DMS153 (cell line): Measurements from ENCODE around the gene DNAI7.
A peak's percentile ranks its signal among the peaks of the same experiment; 100 is the strongest.

ENCODE experiments used
- DNase-seq: peaks from one replicate; lab custom pipeline; 2025; lab: John Stamatoyannopoulos, UW

DNAI7 gene

DNA sequence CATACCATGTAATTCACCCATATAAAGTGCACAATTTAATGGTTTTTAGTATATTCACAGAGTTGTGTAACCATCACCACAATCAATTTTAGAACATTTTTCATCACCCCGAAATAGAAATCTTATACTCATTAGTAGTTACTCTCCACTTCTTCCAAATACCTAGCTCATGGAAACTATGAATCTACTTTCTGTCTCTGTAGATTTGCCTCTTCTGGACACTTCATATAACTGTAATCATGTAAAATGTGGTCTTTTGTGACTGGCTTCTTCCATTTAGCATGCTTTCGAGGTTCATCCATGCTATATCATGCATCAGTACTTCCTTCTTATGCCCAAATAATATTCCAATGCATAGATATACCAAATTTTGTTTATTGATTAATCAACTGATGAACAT is 10.8 kb downstream of the DNAI7 start:
- DNase-seq = no peak

DNA sequence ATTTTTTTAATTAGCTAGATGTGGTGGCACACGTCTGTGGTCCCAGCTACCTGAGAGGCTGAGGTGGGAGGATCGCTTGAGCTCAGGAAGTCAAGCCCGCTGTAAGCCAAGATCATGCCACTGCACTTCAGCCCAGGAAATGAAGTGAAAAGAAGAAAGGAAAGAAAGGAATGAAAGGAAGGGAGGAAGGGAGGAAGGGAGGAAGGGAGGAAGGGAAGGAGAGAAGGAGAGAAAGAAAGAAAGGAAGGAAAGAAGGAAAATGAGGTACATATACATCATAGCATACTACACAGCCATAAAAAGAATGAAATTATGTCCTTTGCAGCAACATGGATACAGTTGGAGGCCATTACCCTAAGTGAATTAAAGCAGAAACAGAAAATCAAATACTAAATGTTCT is 12.2 kb downstream of the DNAI7 start:
- DNase-seq = no peak

DNA sequence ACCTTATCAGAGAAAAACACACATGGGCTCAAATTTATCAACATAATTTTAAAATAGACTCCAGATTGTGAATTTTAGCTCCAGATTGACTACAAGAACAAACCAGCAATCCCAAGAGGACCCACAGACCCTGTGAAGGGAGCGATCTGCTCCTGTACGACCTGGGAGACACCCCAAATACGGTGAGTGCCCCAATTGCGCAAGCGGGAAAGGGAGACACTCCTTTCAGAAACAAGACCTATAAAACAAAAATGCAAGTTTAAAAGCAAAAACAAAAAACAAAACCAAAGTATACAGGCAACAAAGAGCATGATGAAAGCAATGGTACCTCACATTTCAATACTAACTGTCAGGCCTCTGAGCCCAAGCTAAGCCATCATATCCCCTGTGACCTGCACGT is 32.1 kb downstream of the DNAI7 start:
- no peak for DNase-seq

DNA sequence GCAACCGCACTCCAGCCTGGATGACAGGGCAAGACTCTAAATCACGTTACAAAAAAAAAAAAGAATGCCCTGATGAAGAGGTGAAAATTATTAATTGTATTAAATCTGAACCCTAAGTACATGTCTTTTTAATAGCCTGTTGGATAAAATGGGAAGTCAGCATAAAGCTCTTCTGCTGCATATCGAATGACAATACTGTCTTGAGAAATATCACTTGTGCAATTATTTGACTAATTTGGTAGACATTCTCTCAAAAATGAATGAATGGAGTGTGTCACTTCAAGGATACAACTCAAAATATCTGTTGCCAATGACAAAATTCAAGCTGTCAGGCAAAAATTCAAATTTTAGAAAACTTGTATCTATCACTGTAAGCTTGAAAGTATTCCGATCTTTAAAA is 38.9 kb downstream of the DNAI7 start:
- DNase-seq = no peak

DNA sequence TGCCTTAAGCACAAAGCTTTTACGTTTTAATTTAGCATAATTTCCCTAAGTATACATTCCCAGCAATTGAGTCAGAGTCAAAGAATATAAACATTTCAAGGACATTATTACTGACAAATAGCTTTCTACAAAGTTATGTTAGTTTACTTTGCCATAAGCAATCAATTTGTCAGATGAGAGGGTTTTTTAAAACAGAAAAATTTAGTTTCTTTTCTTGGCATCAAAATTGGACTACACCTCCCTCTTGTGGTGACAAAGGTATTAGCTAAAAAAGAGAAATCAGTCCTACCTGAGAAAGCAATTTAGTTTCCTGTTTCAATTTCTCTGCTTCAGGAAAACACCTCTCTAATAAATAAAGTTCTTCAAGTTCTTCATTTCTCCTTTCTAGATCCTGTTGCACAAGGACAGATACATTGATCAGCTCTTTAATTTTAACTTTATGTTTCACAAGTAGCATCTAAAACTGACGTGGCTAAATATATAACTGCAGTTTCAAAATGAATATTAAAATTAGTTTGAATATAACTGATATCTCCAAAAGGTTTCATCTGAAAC is 39.9 kb downstream of the DNAI7 start:
- peak; percentile 15 for DNase-seq

DNA sequence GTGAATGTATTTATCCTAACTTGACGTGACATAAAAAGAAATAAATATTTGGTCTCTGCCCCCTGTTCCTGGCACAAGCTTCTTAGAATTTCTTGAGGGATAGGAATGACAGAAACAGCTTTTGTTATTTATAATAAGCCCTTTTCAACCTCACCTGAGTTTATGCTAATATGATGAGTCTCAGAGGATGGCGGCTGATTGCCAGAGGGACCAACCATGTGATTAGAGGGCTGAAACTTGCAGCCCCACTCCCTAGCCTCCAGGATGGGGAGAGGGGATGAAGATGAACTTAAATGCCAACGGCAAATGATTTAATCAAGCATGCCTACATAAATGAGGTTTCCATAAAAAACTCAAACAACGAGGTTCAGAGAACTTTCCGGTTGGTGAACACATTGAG is 42.9 kb downstream of the DNAI7 start:
- no peak for DNase-seq

DNA sequence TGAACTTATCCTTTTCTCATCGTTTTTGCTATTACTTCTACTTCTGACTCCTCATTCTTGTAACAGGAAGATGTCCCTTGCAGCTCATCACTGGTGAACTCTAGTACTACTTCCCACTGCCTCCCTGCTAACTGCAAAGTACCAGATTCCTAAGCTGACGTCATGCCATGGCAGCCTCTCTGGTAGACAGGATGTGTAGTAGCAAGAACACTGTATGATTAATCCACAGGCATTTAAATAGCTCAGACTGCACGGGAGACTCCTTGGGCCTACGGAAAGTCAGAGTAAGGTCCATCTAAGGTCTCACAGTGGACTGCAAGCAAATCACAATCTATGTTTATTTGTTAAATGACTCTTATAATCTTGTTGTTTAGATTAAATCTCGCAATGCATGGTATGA is 43.5 kb downstream of the DNAI7 start:
- no peak for DNase-seq

DNA sequence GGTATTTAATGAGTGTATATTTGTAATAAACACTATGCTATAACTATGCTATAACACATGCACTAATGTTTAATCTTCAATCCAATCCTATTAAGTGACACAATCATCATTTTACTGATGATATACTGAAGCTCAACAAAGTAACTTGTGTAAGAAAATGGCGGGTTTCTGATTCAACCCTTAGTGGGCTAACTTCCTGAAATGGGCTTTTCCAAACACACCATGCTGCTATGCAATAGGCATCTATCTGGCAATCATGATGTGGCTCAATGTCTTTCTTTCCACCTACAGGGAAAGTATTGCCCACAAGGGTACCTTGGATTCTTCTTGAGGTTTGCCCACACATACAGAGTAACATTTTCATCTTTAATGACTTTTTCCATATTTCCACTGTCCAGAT is 48.3 kb downstream of the DNAI7 start:
- DNase-seq = no peak

DNA sequence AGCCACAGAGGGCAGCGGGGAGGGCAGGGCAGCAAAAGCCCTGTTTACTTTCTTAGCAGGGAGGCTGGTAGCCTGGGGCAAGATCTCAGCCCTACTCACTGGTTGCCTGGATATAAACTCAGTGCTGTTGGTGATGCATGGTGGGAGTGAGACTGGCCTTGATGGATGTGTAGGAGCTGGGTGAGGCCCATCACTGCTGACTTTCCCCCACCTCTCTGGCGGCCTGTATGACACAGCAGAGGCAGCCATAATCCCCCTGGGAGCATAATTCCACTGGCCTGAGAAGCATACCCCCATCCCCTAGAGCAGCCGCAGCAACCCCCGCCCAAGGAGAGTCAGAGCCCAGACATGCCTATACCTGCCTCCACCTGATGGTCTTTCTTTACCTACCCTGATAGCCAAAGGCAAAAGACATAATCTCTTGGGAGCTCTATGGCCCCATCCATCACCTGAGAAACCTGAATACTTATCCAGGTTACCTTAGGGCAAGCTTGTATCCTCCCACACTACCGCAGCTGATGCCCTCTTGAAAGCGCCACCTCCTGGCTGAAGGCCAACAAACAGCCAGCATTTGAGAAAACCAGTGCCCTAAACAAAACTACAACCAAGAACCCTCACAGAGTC is 59.3 kb downstream of the DNAI7 start:
- DNase-seq = no peak

DNA sequence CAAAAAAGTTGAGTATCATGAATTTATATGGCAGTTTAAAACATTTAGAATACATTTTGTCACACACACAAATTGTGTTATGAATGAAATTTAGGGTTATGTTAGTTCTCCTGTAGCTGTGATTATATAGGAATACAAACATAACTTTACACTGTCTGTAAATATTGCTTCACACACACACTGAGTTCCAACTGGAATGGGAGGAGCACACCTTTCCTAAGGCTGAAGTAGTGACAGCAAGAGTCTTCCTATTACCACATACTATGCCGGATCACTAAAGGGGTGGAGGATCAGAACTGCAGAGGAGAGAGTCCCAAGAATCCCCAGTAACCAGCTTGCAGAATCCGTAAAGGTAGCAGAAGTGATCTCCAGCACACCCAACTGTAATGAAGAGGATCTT is 63.7 kb downstream of the DNAI7 start:
- DNase-seq = no peak

DNA sequence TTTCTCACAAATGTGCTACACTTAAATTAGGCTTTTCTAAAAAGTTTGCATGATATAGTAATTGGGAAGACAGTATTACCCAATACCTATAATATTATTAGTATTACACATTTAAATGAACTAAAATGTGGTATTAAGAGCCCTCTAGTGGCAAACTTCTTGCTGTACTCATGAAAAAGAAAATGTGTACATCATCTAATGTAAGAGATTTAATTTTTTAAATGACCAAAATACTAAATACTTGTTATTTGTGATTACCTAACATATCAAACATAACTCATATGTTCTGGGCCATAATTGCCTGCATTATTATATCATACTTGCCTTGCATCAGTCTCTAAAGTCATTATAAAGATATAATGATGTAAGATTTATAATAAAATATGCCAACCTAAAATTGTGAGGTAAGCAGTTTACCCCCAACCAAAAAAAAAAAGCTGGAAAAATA is 64.2 kb downstream of the DNAI7 start:
- DNase-seq = no peak

DNA sequence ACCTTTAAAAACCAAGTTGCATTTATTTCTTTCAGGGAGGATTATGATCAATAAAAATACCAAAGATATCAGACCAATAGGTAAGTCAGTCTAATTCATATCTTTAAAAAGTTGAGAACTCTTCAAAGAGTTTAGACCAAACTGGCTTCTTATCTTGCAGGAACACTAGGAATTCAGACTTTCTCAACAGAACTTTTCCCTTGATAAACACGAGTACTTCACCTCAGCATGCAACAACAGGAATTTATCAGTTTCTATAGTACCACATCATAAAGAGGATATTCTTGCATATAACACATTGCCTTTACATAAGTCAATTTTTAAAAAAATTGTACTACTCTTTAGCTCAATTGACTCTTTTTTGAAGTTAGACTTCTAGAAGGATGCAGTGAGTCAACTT is 68.2 kb downstream of the DNAI7 start:
- no peak for DNase-seq

DNA sequence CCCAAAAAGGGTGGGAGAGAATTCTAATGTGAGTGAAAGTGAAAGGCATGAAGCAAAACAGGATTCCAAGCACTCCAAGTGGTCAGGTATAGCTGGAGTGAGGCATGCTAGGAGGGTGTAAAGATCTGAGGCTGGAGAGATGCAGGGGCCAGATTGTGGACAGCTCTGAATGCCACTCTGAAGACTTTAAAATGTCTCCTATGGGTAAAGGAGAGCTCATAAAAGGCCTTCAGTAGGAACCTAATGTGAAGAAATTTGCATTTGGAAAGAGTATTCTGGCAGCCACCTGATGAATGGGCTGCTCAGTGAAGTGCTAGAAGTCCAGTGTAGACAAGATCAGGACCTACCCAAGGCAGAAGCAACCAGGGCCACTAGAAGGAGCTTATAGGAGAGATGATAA is 68.9 kb downstream of the DNAI7 start:
- DNase-seq = no peak

DNA sequence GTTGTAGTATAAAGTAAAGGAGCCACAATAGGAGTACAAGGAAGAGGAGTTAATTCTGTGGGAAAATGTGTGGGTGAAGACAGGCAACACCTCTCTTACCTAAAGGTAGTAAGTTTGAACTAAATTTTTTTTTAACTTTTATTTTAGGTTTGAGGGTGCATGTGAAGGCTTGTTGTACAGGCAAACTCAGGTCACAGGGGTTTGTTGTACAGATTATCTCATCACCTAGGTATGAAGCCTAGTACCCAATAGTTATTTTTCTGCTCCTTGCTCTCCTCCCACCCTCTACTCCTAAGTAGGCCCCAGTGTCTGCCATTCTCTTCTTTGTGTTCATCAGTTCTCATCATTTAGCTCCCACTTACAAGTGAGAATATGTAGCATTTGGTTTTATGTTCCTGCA is 70.5 kb downstream of the DNAI7 start:
- no peak for DNase-seq

DNA sequence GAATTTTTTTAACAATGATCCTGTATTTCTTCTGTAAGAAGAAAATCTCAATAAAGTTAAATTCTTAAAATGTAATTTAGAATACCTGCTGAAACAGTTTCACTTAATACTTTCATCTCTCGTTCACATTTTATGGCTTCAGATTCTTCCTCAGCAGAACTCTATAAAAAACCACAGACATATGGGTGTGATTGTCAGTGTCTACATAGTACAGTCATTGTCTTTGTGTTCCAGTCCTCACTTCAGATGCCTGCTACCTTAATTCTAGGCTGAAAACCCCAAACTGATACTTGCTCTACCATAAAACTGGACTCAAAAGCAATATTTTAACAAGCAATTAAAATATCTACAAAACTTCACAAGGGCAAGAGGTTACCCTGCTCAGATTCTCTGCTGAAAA is 71.8 kb downstream of the DNAI7 start:
- DNase-seq = no peak

DNA sequence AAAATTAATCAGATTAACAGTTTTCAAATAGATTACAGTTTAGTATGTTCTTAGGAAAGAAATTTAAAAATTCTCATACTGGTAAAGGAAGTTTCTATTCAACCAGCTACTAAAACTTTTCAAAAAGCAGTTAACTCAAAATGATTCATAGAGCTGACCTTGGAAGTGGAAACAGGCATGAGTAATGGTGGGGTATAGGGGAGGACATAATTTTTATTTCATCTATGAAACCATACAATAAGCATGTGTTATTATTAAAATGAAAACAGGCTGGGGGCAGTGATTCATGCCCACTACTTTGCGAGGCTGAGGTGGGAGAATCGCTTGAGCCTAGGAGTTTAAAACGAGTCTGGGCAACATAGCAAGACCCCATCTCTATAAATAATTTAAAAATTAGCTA is 73.0 kb downstream of the DNAI7 start:
- no peak for DNase-seq

DNA sequence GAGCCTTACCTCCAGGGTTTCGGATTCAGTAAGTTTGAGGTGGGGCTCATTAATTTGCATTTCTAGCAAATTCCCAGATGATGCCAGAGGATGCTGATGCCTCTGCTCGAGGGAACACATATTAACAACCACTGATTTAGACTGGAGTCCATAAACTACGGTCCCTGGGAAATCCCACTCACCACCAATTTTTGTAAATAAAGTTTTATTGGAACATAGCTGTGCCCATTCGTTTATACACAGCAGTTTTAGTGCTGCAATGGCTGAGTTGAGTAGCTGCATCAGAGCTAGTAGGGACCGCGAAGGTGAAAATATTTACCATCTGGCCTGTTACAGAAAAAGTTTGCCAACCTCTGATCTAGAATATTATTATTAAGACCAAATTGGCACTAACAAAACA is 73.8 kb downstream of the DNAI7 start:
- DNase-seq = no peak

DNA sequence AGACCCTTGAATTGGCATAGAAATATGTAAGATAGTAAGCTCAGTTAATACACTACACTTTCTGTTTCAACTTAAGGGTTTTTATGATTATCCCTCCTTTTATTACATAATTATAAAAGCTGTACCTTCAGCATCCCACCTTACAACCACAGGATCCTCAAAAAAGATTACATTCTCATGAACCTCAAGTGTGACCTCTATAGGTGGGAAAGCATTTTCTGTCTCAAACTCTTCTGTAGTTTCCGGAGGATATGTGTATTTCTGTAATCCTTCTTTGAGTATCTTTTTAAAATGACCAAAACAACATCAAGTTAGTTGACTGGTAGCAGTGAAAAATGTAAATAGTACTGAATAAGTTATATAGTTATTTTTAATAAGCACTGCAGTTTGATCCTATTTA is 75.9 kb downstream of the DNAI7 start:
- DNase-seq = no peak

DNA sequence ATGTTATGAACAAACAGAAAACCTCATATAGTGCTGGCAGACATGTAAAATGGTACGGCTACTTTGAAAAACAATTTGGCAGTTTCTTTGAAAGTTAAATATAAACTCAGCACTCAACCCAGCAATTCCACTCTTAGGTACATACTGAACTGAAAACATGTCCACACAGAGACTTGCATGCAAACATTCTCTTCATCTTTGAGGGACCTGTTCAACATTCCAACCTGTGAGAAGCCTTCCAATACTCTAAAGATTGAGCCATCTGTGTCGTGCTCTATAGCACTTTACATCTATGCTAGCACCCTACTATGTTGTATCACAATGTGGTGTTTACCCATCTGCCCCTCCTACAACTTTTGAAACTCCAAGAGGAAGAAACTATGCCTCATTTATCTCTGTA is 79.3 kb downstream of the DNAI7 start:
- no peak for DNase-seq

DNA sequence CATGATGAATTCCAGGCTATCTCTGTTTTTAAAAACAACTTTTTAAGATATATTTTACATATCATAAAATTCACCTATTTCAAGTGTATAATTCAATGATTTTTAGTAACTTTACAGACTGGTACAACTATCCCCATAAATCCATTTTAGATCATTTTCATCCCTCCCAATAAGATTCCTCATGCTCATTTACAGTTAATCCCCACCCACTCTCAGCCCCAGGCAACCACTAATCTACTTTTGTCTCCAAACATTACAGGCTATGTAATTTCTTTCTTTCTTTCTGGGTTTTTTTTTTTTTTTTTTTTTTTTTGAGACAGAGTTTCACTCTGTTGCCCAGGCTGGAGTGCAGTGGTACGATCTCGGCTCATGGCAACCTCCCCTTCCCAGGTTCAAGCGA is 81.3 kb downstream of the DNAI7 start:
- DNase-seq = no peak

DNA sequence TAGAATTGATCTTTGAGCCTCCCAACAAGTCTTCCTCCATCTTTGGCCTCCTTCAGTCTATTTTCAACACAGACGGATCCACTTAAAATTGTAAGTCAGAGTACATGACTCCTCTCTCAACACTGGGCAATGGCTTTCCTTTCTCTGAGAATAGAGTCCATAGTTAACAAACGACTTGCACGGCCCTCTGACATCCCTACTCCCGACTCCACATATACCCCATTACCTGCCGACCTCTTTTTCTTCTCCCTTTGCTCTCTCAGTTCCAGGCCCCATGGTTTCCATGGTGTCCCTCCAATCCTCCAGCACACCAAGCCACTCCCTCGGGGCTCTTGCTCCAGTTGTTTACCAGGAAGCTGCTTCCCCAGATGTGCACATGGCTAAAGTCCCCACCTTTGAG is 84.7 kb downstream of the DNAI7 start:
- no peak for DNase-seq

DNA sequence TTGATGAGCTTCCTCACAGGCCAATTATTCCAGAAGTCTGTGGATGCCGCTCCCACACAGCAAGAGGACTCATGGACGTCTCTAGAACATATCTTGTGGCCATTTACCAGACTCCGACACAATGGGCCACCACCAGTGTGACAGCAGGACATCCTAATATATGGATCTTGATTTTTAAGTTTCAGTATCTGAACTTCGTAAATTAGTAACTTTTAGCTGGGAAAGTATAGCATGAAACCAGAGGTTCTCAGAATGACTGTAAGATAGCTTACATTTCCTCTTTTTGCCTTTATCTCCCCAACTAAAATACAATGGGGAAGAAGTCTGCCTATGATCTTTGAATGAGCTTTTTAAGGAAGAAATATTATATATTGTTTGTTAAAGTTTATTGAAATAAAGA is 87.0 kb downstream of the DNAI7 start:
- no peak for DNase-seq

DNA sequence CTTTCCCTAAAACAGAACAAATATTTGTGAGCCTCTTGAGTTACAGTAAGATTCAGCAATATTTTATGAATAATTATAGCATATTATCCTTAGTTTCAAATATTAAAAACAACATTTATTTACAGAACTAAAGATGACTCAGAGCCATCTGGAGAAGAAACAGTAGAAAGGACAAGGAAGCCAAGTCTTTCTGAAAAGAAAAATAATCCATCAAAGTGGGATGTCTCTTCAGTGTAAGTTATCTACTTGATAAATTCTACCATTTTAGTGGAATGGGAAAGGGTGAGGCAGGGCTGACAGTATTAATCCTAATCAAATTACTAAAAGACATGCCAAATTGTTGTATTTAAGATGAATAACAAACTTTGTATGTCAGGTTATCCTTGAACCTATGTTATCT is 88.1 kb downstream of the DNAI7 start:
- no peak for DNase-seq

DNA sequence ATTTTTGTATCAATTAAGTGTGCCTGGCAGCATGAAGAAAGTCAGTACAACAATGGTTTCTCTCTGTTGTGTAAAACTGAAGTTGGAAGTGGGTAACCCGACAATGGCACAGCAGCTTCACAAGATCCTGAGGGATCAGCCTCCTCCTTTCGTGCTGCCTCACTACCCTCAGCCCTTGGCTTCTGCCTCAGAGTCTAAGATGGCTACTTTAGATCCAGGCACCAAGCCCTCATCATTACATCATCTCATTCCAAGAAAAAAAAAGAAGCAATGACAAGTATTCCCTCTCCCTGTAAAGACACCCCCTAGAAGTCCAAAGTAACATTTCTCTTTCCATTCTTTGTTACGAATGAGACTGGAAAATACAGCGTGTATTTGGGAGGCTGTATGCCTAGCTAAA is 92.6 kb downstream of the DNAI7 start:
- no peak for DNase-seq

DNA sequence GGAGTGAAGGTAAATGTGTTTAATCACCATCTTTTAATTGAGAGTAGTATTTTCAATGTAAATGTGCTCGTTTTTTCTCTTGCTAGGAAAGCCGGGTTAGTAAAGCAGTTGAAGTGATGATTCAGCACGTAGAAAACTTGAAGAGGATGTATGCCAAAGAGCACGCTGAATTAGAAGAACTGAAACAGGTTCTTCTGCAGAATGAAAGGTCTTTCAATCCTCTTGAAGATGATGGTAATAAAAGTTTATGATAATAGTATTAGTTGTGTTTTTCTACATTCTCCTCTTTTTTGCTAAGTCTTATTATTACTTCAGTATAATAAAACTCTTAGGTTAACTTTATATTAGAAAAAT is 93.9 kb downstream of the DNAI7 start:
- DNase-seq = no peak
